ENCODE results near the gene SLITRK3.
"Not testable (repeated sequence)": the region's sequence is repeated elsewhere in the genome, so short reads cannot be mapped to it uniquely, and the experiment has no call there.

The SLITRK3 gene

DNA sequence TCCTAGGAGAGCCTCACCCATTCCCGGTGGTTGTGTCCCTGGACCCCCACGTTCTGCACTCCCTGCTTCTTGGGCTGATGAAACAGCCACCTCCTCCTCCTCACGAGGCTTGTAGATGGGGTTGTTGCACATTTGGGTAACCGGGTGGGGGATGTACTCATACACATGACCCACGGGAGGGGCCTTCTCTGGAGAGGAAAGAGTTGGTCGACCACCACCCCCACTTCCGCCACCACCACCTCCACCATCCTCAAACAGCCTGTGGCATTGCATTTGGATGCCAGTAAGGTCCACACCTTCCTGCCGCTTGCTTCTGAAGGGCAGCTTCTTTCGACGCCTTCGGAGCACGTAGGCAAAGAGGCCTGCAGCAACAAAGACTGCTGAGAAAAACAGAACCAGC, 7.7 kb downstream of the SLITRK3 start:
- peak in 1 of 3 donors; percentile 2 for DNase-seq

- DNase-seq: peak; percentile 55 to 66 (median 65)
These were observed 10.4 kb downstream of the SLITRK3 start for GRCh38 chr3:165185707-165186327.

DNA sequence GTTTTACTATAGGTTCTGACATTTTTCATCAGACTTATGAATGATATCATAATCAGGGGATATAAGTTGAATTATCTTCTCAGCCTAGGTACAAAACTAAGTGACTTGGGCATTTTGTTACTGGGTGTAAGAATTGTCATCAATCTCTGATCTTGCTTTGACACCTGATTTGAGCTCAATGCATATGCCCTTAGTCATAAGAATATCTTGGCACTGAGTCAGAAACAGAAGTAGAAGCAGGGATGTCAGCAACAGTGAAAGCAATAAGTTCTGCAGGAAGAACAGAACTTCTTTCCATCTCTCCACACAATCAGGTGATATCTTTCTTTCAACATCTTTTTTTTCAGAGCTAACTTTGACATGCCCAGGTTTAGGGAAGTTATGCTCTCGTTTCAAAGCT, 14.6 kb downstream of the SLITRK3 start:
- DNase-seq: no peak

DNA sequence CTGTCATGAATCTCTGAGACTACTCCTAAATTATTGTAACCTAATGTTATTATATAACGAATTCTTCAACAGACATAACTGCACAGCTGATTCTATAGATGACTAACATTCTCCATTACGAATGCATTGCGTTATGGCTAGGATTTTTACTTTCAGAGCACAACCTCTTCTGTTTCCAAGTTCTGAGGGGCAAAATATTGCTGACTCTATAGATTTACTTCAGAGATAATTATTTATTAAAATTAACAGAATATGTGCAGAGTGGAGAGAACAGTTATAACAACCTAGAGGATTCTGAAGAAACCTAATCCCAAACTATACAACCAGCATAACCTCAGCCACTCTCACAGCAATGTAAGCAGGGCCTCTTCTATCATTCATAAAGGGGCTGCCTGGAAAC, 25.9 kb downstream of the SLITRK3 start:
- no peak for DNase-seq

DNA sequence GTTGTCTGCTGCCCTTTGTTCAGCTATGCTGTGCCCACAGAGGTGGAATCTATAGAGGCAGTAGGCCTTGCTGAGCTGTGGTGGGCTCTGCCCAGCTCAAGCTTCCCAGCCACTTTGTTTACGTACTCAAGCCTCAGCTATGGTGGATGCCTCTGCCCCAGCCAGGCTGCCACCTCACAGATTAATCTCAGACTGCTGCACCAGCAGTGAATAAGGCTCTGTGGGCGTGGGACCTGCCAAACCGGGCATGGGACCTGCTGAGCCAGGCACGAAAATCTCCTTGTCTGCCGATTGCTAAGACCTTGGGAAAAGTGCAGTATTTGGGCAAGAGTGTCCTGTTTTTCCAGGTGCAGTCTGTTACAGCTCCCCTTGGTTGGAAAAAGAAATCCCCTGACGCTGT, 26.8 kb downstream of the SLITRK3 start:
- DNase-seq: no peak

DNA sequence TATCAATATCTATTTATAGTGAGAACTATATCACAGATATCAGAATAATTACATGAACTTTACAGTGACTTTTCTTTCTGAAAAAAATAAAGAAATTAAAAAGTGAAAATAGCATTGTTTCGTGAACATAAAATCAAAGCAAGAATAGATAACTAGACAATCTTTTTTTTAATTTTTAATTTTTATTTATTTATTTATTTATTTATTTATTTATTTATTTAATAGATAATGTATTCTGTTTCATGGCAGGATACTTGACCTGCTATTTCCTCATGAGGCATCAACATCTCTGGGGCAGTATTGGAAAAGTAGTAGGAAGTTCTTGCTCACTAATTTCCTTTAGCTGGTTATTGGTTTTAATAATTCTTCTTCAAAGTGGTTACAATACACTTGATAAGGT, 33.3 kb downstream of the SLITRK3 start:
- no peak for DNase-seq

DNA sequence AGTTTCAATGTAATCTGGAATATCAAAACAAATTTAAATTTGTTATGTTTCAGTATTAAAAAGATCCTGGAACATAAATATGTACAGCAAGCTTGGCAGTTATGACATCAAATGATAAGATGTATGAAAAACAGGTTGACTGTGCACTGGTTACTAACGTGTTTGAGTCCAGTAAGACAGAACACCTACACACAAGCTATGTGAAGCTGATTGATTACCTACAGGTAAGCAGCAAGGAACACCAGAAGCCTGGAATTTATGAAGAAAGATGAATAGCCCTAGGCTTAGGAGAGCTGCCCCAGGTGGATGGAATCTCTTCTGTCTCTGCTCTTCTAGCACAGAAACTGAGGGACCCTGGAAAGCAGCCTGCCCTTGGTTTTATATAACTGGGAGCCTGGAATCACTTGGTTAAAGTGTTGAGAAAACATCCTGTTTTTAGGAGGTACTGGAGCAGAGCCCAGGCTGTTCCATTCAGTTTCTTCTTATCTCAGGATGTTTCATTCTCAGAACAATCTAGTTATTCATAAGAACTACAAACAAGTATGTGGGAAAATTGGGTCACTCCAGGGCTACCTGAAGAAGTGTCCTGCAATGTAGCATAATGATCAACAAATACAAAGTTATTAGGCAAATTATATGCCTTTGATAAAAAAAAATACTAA, 36.3 kb downstream of the SLITRK3 start:
- DNase-seq: no peak

DNA sequence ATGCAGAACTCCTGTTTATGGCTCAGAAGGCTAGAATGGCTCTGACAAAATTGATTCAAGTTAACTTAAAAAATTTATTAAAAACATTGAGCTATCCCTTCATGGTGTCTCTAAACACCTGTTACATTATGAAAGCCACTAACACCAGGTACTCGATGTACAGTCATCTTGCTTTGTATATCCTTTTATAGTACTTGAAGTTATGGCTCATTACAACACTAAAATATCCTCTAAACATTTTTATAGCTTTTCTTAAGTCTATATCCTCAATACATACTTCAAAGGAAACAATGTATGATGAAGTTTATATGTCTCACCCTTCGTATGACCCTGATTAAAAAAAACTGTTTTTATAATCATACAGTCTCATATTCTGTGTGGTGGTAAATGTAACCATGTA, 38.2 kb downstream of the SLITRK3 start:
- no peak for DNase-seq

DNA sequence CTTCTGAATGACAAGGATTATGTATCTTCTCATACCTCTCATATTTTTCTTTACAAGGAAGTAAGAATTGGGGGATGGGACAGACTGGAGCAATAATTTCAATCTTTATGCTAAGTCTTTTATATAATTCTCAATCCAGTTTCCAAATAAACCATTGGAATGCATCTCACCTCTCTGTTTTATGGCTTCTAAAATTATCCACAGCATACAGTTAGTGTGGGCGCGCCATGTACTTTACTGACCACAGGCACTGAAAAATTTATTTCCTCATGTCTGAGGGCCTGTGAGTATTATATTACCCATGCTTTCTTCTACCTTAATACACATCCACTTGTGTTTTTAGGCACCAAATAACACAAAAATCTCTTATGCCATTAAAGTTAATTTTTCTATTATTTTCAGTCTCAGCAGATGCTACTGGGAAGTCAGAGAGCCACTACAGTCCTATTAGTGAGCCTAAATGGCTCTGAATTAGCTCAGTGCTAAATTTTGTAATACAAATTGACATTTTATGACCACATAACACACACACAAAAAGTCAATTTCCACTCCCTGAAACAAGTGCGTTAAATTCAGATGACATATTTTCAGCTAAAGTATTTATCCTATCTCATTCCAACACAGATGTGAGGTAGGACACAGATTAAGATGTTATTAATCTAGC, 39.3 kb downstream of the SLITRK3 start:
- no peak for DNase-seq

DNA sequence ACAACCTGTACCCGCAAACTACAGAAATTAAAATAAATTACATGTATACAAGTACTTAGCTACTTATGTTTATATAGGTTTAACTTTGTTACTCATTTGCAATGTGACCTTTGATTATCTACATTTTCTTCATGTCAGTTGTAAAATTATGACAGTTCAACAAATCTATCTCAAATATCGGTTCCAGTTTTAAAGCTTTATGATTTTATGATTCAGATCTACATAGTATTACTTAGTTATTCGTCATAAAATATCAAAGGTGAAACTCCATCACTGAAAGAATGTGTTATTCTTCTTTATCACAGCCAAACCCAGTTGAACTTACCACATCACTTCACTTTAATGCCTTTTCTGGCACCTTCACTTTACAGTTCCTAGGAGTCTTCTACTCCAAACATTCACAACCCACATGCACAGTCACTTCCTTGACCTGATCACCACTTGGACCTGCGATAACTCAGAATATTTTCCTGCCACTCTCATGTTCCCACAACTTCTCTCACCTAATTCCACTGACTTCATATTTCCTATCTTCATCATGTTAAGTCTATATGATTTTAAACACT, 47.2 kb downstream of the SLITRK3 start:
- DNase-seq: no peak

DNA sequence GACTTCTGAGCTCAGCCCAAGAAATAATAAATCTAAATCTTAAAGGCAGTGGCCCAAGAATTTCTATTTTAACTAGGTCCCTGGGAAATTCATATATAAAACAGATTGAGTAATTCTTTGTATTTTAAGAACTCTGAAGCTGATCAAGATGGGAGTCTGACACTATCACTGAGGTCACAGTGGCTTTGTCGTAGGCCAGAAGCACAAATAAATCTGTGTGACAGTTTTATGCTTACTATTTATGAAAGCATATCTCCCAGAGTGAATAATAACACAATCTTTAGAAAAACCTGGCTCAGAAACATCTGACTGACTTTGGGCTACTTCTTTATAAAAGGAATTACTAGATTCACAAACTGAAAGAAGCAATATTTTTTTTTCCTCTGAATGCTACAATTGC, 51.9 kb downstream of the SLITRK3 start:
- no peak for DNase-seq

- not testable (repeated sequence) for DNase-seq
These were observed 56.3 kb downstream of the SLITRK3 start for GRCh38 chr3:165139918-165140317.

Measured in suppressor macrophage treated with lipopolysaccharide for 1 hour (primary cell).